Muscle of leg (tissue), 11 donors: Measurements from ENCODE around the gene PBX1. TPM values are rescaled to one million over a fixed set of nuclear protein-coding genes. Genes with fewer than 3 reads are reported as not detected.
A peak's percentile ranks its signal among the peaks of the same experiment; 100 is the strongest.

ENCODE experiments used
- DNase-seq: peaks from one replicate; pipeline ENCODE4 v3.0.0; 2013
- H3K27ac ChIP-seq: one replicate; pipeline ENCODE4 v1.5.1; 2013; ENCODE audit warnings: mild to moderate bottlenecking, low read length, control low read depth
- H3K27me3 ChIP-seq: one replicate; pipeline ENCODE4 v1.6.1; 2013; ENCODE audit warnings: low read length; ENCODE audit not compliant: control insufficient read depth, insufficient read depth
- H3K36me3 ChIP-seq: one replicate; pipeline ENCODE4 v1.6.1; 2013; ENCODE audit warnings: low read length; ENCODE audit not compliant: control insufficient read depth, insufficient read depth
- H3K4me1 ChIP-seq: one replicate; pipeline ENCODE4 v1.6.1; 2013; ENCODE audit warnings: low read length; ENCODE audit not compliant: control insufficient read depth, insufficient read depth
- H3K4me3 ChIP-seq: one replicate; pipeline ENCODE4 v1.5.1; 2013; ENCODE audit warnings: low read length, control low read depth
- H3K9me3 ChIP-seq: replicated peaks from 2 replicates; pipeline ENCODE4 v1.6.1; 2013; ENCODE audit warnings: low read depth, low read length; ENCODE audit not compliant: control insufficient read depth
- WGBS: methylation state at CpG from one replicate; pipeline ENCODE4 v1.1.5; 2013; ENCODE audit warnings: missing lambda C conversion rate; ENCODE audit not compliant: insufficient coverage; 5-methylcytosine and 5-hydroxymethylcytosine counted together
- polyA plus RNA-seq, 8 donors: library from polyadenylated mRNA; unstranded; fragments of 120-200 nt; gene quantifications; one replicate each; pipeline versions ENCODE4 v1.2.1 to v1.2.3, GENCODE V29; 2013; ENCODE audit warnings: inconsistent platforms in 1 of 8, low replicate concordance in 1 of 8; ENCODE audit not compliant: insufficient read length in 8 of 8, insufficient read depth in 1 of 8
- total RNA-seq: library from RNA; stranded (reverse); fragments of 120-200 nt; gene quantifications from one replicate; pipeline ENCODE4 v1.2.4, GENCODE V29; 2013

The PBX1 gene
- total and polyA plus RNA-seq, 9 donors: 42.6 to 66.9 (median 53.2) TPM

- Histone ChIP-seq H3K4me1 (peaks cover 21% of the 10 kb centered on the region), H3K27me3 (no peaks in the 10 kb centered on the region), H3K27ac (peak overlapping the region; percentile 67), H3K36me3 (peaks cover 8% of the 10 kb centered on the region), H3K9me3 (no peaks in the 10 kb centered on the region), H3K4me3 (peak overlapping the region; percentile 10)
- peak; percentile 70 for DNase-seq
- WGBS: 13% methylated on average over 47 of the region's 66 CpGs
Observed at GRCh38 chr1:164576291-164577271, 17.6 kb downstream of the PBX1 start.

GRCh38 chr1:164577291-164577690, 18.3 kb downstream of the PBX1 start:
- Histone ChIP-seq H3K27me3 (no peaks in the 10 kb centered on the region), H3K4me3 (no peak overlapping the region), H3K4me1 (peaks cover 21% of the 10 kb centered on the region), H3K27ac (peak overlapping the region; percentile 67), H3K36me3 (peaks cover 8% of the 10 kb centered on the region), H3K9me3 (no peaks in the 10 kb centered on the region)
- no CpG with 5 or more reads among the region's 3 CpGs for WGBS
- no peak for DNase-seq

- Histone ChIP-seq H3K27me3 (no peaks in the 10 kb centered on the region), H3K27ac (no peak overlapping the region), H3K4me1 (peaks cover 21% of the 10 kb centered on the region), H3K36me3 (peaks cover 8% of the 10 kb centered on the region), H3K9me3 (no peaks in the 10 kb centered on the region), H3K4me3 (no peak overlapping the region)
- WGBS: 66% methylated on average over 4 of the region's 4 CpGs
- no peak for DNase-seq
Observed at GRCh38 chr1:164578479-164579200, 19.7 kb downstream of the PBX1 start.

GRCh38 chr1:164579381-164579780, 20.4 kb downstream of the PBX1 start:
- Histone ChIP-seq H3K9me3 (no peaks in the 10 kb centered on the region), H3K27ac (no peak overlapping the region), H3K36me3 (peaks cover 6% of the 10 kb centered on the region), H3K4me3 (no peak overlapping the region), H3K27me3 (no peaks in the 10 kb centered on the region), H3K4me1 (peaks cover 21% of the 10 kb centered on the region)
- 67% methylated on average over 3 of the region's 4 CpGs for WGBS
- DNase-seq: no peak

- Histone ChIP-seq H3K36me3 (peaks cover 6% of the 10 kb centered on the region), H3K4me3 (no peak overlapping the region), H3K27ac (no peak overlapping the region), H3K27me3 (no peaks in the 10 kb centered on the region), H3K9me3 (no peaks in the 10 kb centered on the region), H3K4me1 (peaks cover 20% of the 10 kb centered on the region)
- no CpG with 5 or more reads among the region's 1 CpG for WGBS
- DNase-seq: no peak
Observed at GRCh38 chr1:164581762-164582161, 22.8 kb downstream of the PBX1 start.

GRCh38 chr1:164583196-164583595, 24.2 kb downstream of the PBX1 start:
- H3K27me3 ChIP-seq: no peaks in the 10 kb centered on the region
- peaks cover 18% of the 10 kb centered on the region for H3K4me1 ChIP-seq
- no peak overlapping the region for H3K27ac ChIP-seq
- no CpG with 5 or more reads among the region's 1 CpG for WGBS
- peaks cover 12% of the 10 kb centered on the region for H3K36me3 ChIP-seq
- DNase-seq: no peak
- no peaks in the 10 kb centered on the region for H3K9me3 ChIP-seq
- no peak overlapping the region for H3K4me3 ChIP-seq

GRCh38 chr1:164583835-164584539, 25.0 kb downstream of the PBX1 start:
- WGBS: 100% methylated on average over 1 of the region's 5 CpGs
- H3K27ac ChIP-seq: no peak overlapping the region
- no peaks in the 10 kb centered on the region for H3K9me3 ChIP-seq
- H3K4me3 ChIP-seq: no peak overlapping the region
- DNase-seq: no peak
- H3K4me1 ChIP-seq: peaks cover 18% of the 10 kb centered on the region
- H3K27me3 ChIP-seq: no peaks in the 10 kb centered on the region
- peaks cover 12% of the 10 kb centered on the region for H3K36me3 ChIP-seq

GRCh38 chr1:164586591-164586990, 27.6 kb downstream of the PBX1 start:
- no peak overlapping the region for H3K4me3 ChIP-seq
- no peak for DNase-seq
- H3K4me1 ChIP-seq: peaks cover 25% of the 10 kb centered on the region
- peaks cover 7% of the 10 kb centered on the region for H3K36me3 ChIP-seq
- H3K27ac ChIP-seq: no peak overlapping the region
- WGBS: 67% methylated on average over 3 of the region's 5 CpGs
- H3K9me3 ChIP-seq: no peaks in the 10 kb centered on the region
- no peaks in the 10 kb centered on the region for H3K27me3 ChIP-seq

GRCh38 chr1:164587617-164588501, 28.9 kb downstream of the PBX1 start:
- no peaks in the 10 kb centered on the region for H3K27me3 ChIP-seq
- H3K9me3 ChIP-seq: no peaks in the 10 kb centered on the region
- no peak for DNase-seq
- peak overlapping the region; percentile 87 for H3K27ac ChIP-seq
- peaks cover 7% of the 10 kb centered on the region for H3K36me3 ChIP-seq
- no peak overlapping the region for H3K4me3 ChIP-seq
- H3K4me1 ChIP-seq: peaks cover 28% of the 10 kb centered on the region
- 40% methylated on average over 7 of the region's 12 CpGs for WGBS
